ENCODE data around the gene KCNG2.

The KCNG2 gene

DNA sequence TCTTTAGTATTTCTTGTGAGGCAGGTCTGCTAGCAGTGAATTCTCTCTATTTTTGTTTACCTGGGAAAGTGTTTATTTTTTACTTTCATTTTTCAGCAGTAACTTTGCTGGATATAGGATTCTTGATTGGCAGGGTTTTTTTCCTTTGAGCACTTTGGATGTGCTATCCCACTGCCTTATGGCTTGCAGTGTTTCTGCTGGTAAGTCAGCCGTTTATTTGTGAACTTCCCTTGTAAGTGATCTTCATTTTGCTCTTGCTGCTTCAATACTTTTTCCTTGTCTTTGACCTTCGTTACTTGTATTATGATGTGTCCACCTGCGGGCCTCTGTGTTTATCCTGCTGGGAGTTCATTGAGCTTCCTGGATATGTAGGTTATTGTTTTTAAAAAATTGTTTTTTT lies 99.0 kb downstream of the KCNG2 start:
- DNase-seq = no peak

DNA sequence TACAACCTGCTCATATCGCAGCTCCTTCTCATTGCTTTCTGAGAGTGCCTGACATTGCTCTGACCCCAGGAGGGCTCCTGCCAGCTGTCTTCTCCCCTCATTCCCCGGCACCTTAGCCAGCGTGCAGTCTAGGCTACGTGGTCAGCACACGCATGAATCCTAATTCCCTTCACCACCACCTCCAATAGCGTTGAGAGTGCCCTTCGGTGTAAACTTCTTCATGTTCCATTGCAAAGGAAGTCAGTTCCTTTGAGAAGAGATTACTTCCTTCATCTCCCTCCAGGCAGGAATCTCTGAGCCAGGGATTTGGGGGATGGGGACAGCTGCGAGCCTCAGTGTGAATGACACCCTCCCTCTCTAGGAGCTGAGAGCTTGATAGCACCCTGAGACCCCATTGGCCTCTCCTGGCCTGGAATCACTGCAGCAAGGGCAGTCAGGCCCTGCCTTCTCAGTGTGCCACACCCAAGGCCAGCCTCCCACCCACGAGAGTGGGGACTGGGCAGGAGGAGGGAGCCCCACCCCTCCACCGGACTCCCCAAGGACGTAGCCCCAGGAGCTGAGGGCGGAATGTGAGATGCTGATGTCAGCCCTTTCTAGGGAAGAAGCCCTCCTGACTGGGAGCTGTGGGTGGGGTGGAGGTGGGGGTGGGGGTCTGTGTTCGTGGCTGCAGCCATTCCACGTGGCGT lies 100.3 kb downstream of the KCNG2 start:
- DNase-seq = no peak

DNA sequence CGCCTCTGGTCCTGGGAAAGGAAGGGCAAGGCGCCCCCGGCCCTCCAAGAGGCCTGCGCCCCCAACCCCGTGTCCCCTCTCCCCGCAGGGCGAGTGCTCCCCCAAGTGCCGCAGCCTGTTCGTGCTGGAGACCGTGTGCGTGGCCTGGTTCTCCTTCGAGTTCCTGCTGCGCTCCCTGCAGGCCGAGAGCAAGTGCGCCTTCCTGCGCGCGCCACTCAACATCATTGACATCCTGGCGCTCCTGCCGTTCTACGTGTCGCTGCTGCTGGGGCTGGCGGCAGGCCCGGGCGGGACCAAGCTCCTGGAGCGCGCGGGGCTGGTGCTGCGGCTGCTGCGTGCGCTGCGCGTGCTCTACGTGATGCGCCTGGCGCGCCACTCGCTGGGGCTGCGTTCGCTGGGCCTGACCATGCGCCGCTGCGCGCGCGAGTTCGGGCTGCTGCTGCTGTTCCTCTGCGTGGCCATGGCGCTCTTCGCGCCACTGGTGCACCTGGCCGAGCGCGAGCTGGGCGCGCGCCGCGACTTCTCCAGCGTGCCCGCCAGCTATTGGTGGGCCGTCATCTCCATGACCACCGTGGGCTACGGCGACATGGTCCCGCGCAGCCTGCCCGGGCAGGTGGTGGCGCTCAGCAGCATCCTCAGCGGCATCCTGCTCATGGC lies 101.3 kb downstream of the KCNG2 start:
- no peak for DNase-seq

DNA sequence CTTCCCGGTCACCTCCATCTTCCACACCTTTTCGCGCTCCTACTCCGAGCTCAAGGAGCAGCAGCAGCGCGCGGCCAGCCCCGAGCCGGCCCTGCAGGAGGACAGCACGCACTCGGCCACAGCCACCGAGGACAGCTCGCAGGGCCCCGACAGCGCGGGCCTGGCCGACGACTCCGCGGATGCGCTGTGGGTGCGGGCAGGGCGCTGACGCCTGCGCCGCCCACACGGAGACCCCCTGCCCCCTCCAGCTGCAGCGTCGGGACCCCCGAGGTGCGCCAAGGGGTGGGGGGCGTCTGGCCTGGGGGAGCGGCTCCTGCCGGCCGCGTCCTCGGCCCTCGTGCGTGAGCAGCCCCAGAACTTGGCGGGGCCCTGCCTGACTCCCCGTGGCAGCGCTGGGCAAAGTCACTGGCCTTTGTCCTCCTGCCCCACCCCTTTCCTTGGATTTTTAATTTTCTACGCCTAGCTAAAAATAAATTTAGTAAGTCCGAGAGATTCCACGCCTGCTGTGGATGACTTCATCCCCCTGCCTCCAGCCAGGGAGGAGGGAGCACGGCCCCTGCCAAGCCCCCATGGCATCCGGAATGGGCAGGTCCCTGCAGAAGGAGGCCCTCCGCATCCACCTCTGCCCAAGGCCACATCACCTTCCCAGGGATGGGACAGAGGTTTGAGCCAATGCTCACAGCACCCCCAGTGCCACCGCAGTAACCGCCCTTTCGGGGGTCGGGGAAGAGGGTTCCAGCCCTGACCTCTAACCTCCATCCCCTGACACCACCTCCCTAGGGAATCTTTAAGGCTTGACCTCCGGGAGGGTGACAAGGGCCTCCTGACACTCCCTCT lies 102.1 kb downstream of the KCNG2 start:
- DNase-seq = no peak

DNA sequence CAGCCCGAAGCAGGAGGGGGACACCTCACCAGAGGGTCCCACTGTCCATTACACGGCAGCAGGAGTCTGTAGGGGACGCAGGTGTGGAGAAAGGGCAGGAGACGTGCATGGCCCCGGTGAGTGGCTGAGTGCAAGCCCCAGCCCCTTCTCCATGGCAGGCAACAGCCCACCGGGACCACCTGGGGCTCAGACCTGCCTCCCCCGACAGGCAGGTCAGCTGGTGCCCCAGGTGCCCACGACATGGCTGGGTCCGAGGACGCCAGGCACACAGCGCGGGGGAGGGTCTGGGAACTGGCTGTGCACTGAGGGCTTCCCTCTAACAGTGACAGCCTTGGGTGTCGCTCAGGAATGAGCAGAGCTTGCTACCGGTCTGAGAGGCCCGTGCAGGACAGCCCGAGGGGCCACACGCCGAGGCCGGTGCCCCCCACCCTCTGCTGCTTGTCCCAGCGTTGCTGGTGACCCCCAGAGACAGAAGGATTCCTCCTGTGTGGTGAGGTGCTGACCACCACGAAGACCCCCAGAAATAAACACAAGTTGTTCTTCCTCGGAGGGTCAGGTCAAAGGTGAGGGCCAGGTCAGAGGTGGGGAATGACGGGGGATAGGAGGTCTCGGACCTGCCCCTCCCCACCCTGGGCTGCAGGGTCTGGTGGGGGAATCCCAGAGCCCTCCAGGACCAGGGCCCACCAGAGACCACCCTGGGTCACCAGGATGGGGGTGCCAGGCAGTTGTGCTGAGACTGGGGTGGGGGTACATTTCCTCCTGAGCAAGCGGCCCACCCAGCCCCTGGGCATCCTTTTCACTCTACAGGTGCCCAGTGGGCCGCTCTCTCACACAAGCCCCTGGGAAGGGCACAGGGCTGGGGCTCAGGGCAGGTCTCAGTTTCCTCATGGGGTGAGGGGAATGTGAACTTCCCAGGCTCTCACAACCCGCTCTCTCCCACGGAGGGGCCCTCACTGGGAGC lies 103.2 kb downstream of the KCNG2 start:
- no peak for DNase-seq

DNA sequence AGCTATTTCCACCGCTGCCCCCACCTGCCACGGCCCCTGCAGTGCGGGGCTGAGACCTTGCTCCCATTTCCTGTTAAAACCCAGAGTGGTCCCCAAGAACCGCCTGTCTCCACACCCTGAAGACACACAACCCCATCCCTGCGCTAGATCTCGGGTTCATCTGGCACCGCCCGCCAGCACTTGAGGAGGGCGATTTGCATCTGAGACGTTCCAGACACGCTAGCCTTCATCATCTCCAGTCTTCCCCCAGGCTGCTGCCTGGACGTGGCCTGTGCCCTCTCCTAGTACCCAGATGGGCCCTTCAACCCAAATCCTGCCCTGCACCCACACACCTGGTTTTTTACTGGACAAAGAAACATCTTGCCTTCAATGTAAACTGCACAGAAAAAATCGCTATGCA lies 103.9 kb downstream of the KCNG2 start:
- DNase-seq = no peak

DNA sequence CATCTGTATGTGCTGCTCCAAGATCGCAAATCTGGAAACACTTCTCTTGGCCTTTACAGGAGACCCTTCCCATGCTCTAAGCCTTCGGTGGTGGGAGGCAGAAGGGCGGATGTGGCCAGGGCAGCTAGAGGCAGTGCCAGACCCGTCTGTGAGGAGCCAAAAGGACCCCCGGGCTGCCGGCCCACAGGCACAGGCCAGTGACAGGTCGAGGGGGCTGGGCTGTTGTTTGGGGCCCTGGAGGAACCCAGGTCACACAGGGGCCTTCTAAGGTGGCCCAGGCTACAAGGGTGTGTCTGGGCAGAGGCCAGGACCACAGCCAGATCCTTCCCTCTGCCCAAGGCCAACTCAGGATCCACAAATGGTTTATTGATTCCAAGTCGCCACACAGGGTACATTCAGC lies 104.3 kb downstream of the KCNG2 start:
- no peak for DNase-seq

DNA sequence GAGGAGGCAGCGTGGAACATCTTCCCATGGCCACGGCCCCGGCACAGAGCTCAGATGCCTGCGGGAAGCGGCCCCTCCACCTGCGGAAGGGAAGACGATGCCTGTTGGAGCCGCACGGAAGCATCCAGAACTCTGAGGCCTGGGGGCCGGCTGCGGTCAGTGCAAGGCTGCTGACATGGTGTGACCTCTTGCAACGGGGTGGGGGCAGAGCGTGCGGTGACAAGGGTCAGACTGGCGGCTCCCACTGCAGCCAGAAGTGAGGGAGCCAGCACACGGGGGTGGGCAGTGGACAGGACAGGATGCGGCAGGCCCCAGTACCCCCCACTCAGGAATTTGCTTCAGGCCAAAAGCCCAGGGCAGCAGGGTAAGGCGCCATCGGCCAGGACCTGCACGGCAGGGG lies 104.9 kb downstream of the KCNG2 start:
- DNase-seq = no peak

DNA sequence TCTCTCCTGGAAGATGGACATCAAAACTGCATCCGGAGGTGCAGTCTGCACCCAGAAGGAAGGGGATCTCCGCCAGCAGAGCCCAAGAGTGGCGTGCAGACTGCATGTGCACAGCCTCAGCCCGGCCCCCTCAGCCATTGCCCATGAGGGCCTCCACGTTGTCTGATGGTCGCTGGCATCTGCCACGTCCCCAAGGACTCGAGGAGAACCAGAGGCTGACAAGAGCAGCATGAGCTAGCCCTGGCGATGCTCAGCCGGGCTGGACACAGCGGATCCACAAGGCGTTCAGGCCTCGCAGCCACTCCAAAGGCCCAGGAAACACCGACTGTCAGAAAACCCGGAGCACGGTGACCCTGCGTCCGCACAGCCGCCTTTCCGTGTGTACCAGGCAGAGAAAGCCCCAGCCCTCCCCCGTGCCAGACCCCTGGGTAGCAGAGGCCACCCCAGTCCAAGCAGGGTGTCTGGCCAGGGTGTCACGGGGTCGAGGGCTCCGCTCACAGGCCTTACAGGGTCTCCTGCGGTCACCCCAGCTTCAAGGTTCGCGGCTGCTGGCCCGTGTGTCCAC lies 105.4 kb downstream of the KCNG2 start:
- DNase-seq = no peak

DNA sequence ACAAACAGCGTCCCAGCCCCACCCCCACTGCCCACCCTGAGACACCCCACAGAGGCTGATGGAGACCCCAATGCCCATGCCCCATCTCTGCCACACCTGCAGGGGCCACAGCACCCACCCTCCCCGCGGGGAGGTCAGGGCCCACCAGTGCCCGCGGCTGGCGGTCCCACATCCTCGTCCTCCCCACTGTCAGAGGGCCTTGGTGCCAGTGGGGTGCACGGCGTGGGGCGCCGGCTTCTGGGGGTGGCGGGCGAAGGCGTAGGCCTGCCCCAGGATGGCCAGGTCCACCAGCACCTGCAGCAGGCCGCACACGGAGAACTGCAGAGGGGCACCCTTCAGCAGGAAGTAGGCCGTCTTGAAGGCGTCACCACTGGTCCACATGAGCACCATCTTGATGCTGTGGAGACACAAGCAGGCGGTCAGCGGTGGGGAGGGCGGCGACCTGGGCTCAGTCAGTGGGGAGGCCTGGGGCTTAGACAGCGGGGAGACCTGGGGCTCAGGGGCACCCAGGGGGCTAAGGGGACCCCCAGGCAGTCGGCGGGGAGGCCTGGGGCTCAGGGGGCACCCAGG lies 106.1 kb downstream of the KCNG2 start:
- no peak for DNase-seq

DNA sequence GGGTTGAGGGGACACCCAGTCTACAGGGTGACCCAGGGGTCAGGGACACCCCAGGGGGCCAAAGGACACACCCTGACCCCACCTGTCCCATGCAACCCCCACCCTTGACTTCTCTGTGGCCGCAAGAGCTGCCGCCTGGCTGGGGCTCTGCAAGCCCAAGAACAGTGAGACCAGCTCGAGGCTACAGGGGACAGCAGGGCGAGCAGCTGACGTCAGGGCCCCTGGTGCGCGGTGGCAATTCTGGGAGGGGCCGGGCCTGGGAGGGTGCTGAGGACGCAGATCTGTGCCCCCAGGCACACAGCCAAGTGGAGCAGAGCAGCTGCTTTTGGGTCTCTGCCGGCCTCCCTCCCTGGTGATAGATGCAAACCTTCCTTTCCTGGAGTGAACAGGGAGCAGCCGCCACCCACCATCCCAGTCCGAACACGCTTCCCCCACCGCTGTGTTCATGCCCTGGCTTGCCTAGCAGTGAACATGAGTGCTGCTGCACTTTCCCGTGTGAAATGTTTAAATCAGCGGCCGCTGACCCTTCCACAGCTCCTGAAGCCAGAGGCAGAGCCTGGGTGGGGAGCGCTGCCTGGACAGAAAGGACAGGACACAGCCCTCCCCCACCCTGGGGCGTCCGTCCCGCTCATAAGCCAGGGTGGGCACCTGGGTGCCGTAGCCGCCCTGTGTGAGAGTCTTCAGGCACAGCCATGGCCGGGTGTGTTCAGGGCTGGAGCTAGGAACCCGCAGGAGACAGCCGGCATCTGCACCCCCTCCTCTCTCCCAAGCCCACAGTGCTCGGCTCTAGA lies 106.8 kb downstream of the KCNG2 start:
- no peak for DNase-seq

DNA sequence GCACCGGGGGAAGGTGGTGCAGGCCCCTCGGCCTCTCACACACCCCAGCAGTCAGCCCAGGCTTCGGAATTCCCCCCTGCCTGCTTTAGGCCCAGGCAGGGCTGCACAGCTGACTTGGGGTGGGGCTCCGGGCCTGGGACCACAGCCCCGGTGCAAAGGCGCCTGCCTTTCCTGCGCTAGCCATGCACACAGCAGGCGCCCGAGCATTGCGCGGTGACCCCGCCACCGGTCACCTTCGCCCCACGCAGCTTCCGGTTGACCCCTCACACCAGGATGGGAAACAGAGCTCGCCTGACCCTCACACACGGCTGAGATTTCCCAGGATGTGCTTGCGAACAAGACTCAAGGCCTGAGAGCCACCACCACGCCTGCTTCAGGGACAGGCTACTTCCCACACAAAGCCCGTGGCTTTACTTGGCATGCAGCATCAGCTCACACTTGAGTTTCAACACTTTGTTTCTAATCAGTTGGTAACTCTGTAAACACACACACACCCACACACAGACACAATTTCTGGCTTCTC lies 107.7 kb downstream of the KCNG2 start:
- DNase-seq = no peak

DNA sequence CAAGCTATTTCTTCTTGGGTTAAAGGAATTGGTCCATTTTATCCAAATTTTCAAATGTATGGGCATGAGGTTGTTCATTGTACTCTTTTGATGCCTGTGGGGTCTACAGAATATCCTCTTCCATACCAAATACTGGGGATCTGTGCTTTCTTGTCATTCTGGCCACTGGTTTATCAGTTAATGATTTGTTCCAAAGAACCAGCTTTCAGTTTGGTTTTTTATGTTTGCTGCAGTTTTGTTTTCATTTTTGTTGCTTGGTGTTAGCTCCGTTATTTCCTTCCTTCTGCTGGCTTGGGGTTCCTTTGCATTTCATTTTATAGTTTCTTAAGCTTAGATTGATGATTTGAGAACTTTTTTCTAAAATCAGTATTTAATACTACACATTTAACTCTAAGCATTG lies 108.3 kb downstream of the KCNG2 start:
- DNase-seq = no peak

DNA sequence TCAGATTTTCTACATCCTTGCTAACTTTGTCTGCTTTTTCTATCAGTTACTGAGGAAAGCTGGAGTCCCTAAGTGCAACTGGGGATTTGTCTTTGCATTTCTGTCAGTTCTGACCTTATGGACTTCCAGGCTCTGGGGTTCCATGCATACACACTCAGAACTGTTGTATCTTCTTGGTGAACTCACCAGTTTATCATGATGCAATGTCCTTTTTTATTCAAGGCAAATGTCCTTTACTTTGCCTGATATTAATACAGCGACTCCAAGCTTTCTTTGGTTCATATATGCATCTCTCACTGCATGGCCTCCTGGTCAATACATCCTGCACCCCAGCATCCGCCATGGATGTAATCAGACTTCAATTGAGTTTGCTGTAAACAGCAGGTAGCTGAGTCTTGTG lies 109.0 kb downstream of the KCNG2 start:
- DNase-seq = no peak

DNA sequence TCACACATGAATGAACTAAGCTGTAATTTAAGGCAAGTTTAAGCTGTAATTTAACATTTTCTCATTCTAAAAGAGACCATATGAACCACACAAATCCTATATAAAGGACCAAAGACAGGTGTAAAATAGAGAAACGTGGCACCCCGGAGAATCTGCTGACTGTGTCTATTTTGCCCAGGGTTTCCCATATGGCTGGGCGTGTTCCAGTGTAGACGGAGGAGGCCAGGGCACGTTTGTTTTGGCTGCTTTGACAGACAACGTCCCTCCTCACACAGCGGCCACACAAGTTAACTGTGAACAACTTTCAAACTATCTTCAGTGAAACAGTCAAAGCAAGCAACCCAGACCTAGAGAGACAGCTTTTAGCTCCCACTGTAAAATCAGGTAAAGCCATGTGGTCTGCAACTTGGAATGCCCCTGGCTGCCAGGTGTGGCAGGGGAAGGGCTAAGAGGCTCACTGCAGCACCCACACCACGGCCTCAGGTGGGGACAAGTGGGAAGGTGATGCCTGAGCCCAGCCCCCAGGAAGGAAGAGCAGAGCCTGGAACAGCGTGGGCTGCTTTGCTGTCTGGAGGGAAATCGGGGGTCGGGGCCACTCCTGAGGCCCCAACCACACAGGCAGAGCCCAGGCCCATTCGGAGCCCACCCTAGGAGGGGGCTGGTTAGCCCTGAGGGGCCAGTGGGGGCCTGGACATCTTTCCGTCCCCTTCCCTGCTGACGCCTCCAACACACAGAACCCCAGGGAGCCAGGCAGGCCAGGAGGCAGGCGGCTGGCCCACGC lies 113.0 kb downstream of the KCNG2 start:
- no peak for DNase-seq

DNA sequence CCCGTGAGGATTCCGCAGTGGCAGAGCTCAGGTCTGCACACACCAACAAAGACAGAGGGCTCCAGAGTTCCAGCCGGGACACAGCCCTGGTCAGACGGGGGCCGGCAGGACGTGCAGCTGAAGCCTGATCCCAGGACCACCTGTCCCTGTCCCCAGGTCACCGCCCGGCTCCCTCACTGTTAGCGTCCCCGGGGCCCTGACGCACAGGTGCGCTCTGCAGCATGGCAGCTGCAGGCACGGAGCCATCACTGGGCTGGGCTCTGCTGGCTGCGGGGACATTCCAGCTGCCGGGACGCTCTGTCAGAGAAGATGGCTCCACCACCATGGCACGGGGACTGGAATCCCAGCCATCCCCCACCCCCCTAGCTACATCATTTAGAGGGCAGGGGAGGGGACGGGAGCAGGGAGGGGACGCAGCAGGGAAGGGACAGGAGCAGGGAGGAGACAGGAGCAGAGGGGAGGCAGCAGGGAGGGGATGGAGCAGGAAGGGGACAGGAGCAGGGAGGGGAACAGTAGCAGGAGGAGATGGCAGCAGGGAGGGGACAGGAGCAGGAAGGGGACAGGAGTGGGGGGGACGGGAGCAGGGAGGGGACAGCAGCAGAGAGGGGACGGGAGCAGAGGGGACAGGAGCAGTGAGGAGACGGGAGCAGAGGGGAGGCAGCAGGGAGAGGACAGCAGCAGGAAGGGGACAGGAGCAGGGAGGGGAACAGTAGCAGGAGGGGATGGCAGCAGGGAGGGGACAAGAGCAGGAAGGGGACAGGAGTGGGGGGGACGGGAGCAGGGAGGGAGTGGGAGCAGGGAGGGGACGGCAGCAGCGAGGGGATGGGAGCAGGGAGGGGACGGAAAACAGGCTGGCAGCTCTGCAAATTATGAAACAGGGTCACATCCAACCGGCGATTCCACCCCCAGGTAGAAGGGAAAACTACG lies 113.9 kb downstream of the KCNG2 start:
- DNase-seq = no peak

DNA sequence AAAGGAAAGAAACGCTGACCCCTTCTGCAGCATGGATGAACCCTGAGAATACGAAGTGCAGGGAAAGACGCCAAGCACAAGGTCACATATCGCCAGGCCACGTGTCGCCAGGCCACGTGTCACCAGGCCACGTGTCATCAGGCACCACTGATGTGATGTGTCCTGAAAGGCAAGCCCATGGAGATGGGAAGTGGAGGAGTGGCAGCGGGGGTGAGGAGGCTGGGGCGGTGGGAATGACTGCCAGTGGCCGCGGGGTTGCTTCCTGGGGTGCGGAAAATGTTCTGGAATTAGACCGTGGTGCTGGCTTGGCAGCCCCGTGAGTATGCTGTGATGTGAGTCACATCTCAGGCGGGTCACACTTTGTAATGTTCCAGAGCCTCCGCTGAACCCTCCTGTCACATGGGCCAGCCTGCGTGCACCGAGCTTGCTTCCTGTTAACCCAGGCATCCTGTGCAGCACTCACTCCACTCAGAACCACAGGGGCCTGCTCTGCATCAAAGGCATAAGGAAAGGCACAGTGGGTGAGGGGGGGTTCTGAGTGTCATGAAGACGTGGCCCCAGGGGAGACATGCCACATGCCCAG lies 114.8 kb downstream of the KCNG2 start:
- DNase-seq = no peak

DNA sequence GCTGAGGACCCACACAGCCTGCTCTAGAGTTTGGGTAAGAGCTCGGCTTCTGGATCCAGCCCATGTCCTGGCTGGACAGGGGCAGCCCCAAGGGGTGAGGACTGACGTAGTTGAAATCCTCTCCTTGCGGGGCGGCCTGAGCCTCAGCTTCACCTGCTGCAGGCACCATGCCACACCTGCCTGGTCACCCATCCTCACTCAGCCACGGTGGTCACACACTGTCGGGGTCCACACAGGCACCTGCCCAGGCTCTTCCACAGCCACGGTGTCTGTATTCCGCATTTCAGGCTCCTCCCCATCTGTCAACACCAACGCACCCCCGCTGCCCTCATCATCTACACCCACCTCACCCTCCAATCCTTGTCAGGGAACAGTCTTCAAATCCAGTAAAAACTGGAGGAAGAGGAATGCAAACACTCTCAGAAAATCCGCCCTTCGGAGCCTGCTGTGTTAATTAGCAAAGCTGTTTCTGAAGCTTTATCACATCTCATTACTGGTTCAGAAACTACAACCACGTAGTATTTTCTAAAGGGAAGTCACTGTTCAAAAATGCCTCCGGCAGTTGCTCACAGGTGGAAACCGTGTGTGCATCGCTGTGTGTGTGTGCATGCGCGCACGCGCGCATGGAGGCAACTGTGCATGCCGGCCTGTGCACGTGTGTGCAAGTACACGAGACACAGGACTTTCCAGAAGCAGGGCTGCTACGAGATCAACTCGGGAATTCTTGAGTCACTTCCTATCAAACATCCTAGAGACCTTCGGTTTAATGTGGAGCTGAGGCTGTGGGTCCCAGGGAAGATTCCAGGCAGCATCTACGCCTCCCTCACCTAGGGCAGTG lies 115.5 kb downstream of the KCNG2 start:
- DNase-seq = no peak
